22Rv1 (cell line): ENCODE data around the gene SCAND1.

Source experiments
- CTCF ChIP-seq: fragments of 450-650 bp; IDR thresholded peaks from 2 replicates; pipeline ENCODE4 v1.5.1; 2017; ENCODE audit warnings: mild to moderate bottlenecking
- ZFX ChIP-seq: fragments of 450-650 bp; IDR thresholded peaks from 2 replicates; pipeline ENCODE4 v1.6.1; 2017; ENCODE audit warnings: antibody characterized with exemption, borderline replicate concordance

- TF ChIP-seq CTCF (no peak), ZFX (no peak)
These were observed 25.0 kb downstream of the SCAND1 start for GRCh38 chr20:35929301-35929700.
